A673 (cell line): ENCODE results near the gene ARHGDIB. TPM values are rescaled to one million over a fixed set of nuclear protein-coding genes. Genes with fewer than 3 reads are reported as not detected.

Source experiments
- BruUV-seq: library from RNA; stranded (reverse); fragments of 400-500 nt; replicated peaks from 2 replicates; lab custom pipeline; 2021; lab: Mats Ljungman, UMichigan
- CTCF ChIA-PET: fragments of 300-600 bp; sonication (Branson Sonifier 250); formaldehyde crosslinking; loops from one replicate; lab custom pipeline; 2022; ENCODE audit warnings: antibody characterized with exemption; lab: Charles Lee
- POLR2A ChIA-PET: fragments of 300-600 bp; sonication (Branson Sonifier 250); formaldehyde crosslinking; loops from one replicate; lab custom pipeline; 2022; ENCODE audit warnings: antibody characterized with exemption; ENCODE audit not compliant: low non-redundant PET; lab: Charles Lee
- DNase-seq: peaks from one replicate; pipeline ENCODE4 v3.0.0-alpha.2; 2015; ENCODE audit warnings: low spot score
- H3K27ac ChIP-seq: fragments of 200-600 bp; sonication (generic); 2 replicates; pipeline ENCODE4 v1.5.1; 2016; ENCODE audit warnings: mixed run types, low read depth, mild to moderate bottlenecking, mixed read lengths, antibody characterized with exemption, low read length; ENCODE audit not compliant: poor library complexity, severe bottlenecking
- H3K27me3 ChIP-seq: fragments of 200-600 bp; sonication (generic); replicated peaks from 2 replicates; pipeline ENCODE4 v1.6.1; 2017; ENCODE audit warnings: mixed run types, low read depth, mild to moderate bottlenecking, mixed read lengths, antibody characterized with exemption, low read length; ENCODE audit not compliant: insufficient read depth, poor library complexity
- H3K36me3 ChIP-seq: fragments of 200-600 bp; sonication (generic); 2 replicates; pipeline ENCODE4 v1.6.1; 2016; ENCODE audit warnings: mixed run types, mild to moderate bottlenecking, mixed read lengths, antibody characterized with exemption, low read length; ENCODE audit not compliant: insufficient read depth, poor library complexity, severe bottlenecking
- H3K4me1 ChIP-seq: fragments of 200-600 bp; sonication (generic); 2 replicates; pipeline ENCODE4 v1.6.1; 2017; ENCODE audit warnings: mixed run types, mild to moderate bottlenecking, mixed read lengths, antibody characterized with exemption, low read length; ENCODE audit not compliant: insufficient read depth, poor library complexity, severe bottlenecking
- H3K4me3 ChIP-seq: fragments of 200-600 bp; sonication (generic); 2 replicates; pipeline ENCODE4 v1.5.1; 2016; ENCODE audit warnings: low read depth, mixed run types, mild to moderate bottlenecking, mixed read lengths, low read length; ENCODE audit not compliant: poor library complexity, severe bottlenecking
- H3K9me3 ChIP-seq: fragments of 200-600 bp; sonication (generic); 2 replicates; pipeline ENCODE4 v1.6.1; 2016; ENCODE audit warnings: mixed run types, low read depth, mild to moderate bottlenecking, mixed read lengths, antibody characterized with exemption, low read length; ENCODE audit not compliant: poor library complexity, severe bottlenecking
- CTCF ChIP-seq: fragments of 300-800, 200-600 bp; sonication (generic); conservative IDR thresholded peaks from 2 replicates; pipeline ENCODE4 v1.5.1; 2017; ENCODE audit warnings: low read depth, mild to moderate bottlenecking, antibody characterized with exemption, low read length, moderate library complexity, mixed read lengths
- EZH2 ChIP-seq: fragments of 200-600 bp; sonication (generic); IDR thresholded peaks from 2 replicates; pipeline ENCODE4 v1.6.1; 2017; ENCODE audit warnings: borderline replicate concordance, low read depth, mild to moderate bottlenecking, mixed read lengths, antibody characterized with exemption, low read length; ENCODE audit not compliant: poor library complexity, severe bottlenecking
- intact Hi-C: fragments of 100-400 bp; cut with micrococcal nuclease; formaldehyde crosslinking; loops from one replicate; pipeline ENCODE4 v1.10.0; 2022; ENCODE audit not compliant: unreplicated experiment
- total RNA-seq: library from RNA; stranded (reverse); gene quantifications from 2 replicates; pipeline ENCODE4 v1.2.3, GENCODE V29; 2021

ARHGDIB gene
- total RNA-seq, 1 experiment from 2014 or later: 122 TPM

GRCh38 chr12:14965221-14965620 is 3.8 kb upstream of the ARHGDIB start:
- no TSS peak for BruUV-seq

GRCh38 chr12:14964406-14964805 is 3.0 kb upstream of the ARHGDIB start:
- CTCF ChIA-PET: no interaction called here
- DNase-seq: no peak
- intact Hi-C loops: no loop called here

More at GRCh38 chr12:14965221-14965620, 3.8 kb upstream of the ARHGDIB start:
- Histone ChIP-seq H3K9me3 (no peaks in the 10 kb centered on the region), H3K4me1 (peaks cover 26% of the 10 kb centered on the region), H3K36me3 (no peaks in the 10 kb centered on the region), H3K27me3 (no peaks in the 10 kb centered on the region), H3K27ac (no peak overlapping the region), H3K4me3 (no peak overlapping the region)
- no peak for TF ChIP-seq EZH2
- no peak for TF ChIP-seq CTCF
- ChIA-PET CTCF (no interaction called here), POLR2A (no interaction called here)
- intact Hi-C loops: no loop called here
- no peak for DNase-seq

GRCh38 chr12:14963520-14963919 is 2.1 kb upstream of the ARHGDIB start:
- Histone ChIP-seq H3K4me3 (no peak overlapping the region), H3K27ac (no peak overlapping the region), H3K27me3 (no peaks in the 10 kb centered on the region), H3K4me1 (peaks cover 35% of the 10 kb centered on the region), H3K36me3 (no peaks in the 10 kb centered on the region), H3K9me3 (no peaks in the 10 kb centered on the region)
- no peak for DNase-seq
- TF ChIP-seq CTCF (no peak), EZH2 (no peak)
- POLR2A ChIA-PET: no interaction called here
- BruUV-seq: no TSS peak
- CTCF ChIA-PET: no interaction called here
- intact Hi-C loops: no loop called here

More at GRCh38 chr12:14964406-14964805, 3.0 kb upstream of the ARHGDIB start:
- no peak for TF ChIP-seq CTCF
- no peak for TF ChIP-seq EZH2
- H3K9me3 ChIP-seq: no peaks in the 10 kb centered on the region
- POLR2A ChIA-PET: no interaction called here
- no peak overlapping the region for H3K4me3 ChIP-seq
- no peak overlapping the region for H3K27ac ChIP-seq
- H3K4me1 ChIP-seq: peaks cover 34% of the 10 kb centered on the region
- H3K36me3 ChIP-seq: no peaks in the 10 kb centered on the region
- BruUV-seq: no TSS peak
- no peaks in the 10 kb centered on the region for H3K27me3 ChIP-seq
